GM18526 (cell line): ENCODE results near the gene PTCSC3.

Experiments
- POLR2A ChIP-seq: IDR thresholded peaks from 3 replicates; pipeline ENCODE4 v1.6.1; 2011; ENCODE audit not compliant: insufficient read length; ENCODE audit errors: extremely low read depth

PTCSC3 gene

GRCh38 chr14:36198378-36198777 lies 21.9 kb upstream of the PTCSC3 start:
- TF ChIP-seq POLR2A: no peak

DNA sequence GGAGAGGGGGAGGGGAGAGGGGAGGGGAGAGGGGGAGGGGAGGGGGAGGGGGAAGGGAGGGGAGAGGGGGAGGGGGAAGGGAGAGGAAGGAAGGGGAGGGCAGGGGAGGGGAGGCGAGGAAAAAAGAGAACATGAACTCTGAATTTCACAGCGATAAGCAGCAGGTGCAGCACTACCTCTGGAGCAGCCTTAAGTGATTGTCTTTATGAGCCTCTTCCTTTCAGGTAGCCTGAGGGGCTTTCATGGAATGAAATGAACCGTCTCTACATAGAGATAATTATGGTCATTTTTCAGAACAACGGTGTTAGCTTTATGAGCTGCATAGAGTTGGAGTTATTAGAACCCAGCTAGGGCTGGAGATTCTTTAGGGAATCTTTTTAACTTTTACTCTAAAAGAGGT lies 18.1 kb upstream of the PTCSC3 start:
- TF ChIP-seq POLR2A: no peak

GRCh38 chr14:36192530-36192929 lies 16.0 kb upstream of the PTCSC3 start:
- TF ChIP-seq POLR2A: no peak

GRCh38 chr14:36183402-36183801 lies 6.9 kb upstream of the PTCSC3 start:
- no peak for TF ChIP-seq POLR2A

DNA sequence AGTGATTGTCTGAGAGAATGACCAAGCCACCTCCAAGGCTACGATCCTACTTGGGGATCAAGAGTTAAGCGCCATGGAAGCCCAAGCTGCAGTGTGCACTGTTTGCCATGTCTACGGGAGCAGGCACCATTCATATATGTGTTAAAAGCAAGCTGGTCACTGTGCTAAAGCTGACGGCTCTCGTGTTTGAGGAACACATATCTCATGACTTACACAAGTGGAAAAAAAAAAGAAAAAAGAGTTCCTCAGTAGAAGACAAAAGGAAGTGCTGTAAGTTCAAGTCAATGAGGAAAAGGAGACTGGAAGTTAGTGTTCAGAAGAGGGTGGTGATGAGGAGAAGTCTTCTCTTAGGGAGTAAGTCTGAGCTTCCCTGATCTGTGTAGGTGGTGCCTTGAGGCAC lies 4.9 kb upstream of the PTCSC3 start:
- TF ChIP-seq POLR2A: no peak

DNA sequence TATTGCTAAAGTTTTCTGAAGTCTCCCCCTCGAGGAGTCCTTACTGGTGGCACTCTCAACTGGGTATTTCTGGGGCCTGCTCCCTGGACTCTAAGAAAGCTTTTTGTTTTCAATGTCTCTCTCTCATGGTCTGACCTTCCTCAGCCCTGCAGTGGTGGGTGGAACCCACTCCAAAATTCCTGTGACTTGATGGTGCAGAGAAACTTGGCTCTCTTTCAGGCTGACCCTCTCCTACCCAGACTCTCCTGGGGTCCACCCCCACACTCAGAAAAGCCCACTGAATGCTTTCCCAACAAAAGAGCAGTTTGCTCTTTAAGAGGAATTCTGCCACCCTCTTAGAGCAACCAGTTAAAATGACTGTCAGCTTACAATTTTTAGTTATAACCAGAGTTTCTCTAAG lies 967 bp upstream of the PTCSC3 start:
- TF ChIP-seq POLR2A: no peak

- TF ChIP-seq POLR2A: no peak
Observed at GRCh38 chr14:36174767-36175424, 1.6 kb downstream of the PTCSC3 start.

GRCh38 chr14:36173161-36173560 lies 3.4 kb downstream of the PTCSC3 start:
- TF ChIP-seq POLR2A: no peak

DNA sequence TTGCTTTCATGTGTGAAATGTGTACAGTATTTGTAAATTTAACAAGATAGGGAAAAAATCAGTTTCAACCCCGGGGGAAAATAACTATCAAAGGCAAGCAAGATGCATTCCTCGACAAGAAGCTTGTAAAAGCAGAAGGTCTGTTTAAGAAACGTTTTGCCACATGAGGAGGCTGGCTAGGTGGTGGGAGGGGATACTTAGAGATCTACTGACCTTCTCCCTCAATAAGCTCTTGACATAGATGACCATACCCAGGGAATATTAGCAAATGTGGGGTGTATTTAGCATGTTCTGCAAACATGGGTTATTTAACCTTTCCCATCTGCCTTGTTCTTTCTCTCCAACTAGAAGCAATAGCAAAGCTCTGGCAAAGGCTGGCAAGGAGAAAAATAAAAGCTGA lies 4.9 kb downstream of the PTCSC3 start:
- no peak for TF ChIP-seq POLR2A

DNA sequence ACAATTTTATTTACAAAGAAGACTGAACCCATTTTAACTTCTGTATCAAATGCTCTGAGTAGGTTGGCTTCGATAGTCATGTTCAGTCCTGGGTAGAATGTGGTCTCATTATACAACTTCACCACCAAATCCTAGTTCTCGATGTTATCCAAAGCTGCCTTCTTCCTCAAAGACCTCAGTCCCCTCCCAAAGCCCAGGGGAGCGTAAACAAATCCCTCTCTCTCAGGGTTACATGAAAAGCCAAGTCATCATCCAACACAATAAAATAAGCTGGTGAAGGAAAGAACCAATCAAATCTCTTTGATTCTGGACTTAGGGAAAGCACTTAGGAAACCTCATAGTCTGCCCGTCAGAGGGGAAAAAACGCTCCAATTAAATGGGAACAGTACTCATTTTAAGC lies 9.1 kb downstream of the PTCSC3 start:
- TF ChIP-seq POLR2A: no peak

DNA sequence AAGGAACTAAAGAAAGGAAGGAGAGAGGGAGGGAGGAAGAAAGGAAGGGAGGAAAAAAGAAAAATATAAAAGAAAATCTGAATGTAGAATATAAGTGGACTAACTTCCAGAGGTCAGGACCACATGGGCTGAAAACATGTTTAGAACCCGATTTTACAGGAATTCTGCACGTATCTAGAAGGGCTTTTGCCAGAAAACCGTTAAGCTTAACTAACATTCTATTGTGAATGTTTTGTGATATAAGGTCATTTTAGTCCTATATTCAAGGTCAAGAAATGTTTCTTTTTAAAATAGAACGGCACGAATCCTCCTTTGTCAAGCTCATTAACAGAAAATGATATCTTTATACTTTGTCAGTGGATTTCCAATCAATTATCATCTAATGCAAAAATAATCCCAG lies 13.1 kb downstream of the PTCSC3 start:
- no peak for TF ChIP-seq POLR2A

- no peak for TF ChIP-seq POLR2A
Observed at GRCh38 chr14:36162267-36162666, 14.3 kb downstream of the PTCSC3 start.

- TF ChIP-seq POLR2A: no peak
Observed at GRCh38 chr14:36161776-36162175, 14.7 kb downstream of the PTCSC3 start.

GRCh38 chr14:36151335-36151734 lies 25.2 kb downstream of the PTCSC3 start:
- no peak for TF ChIP-seq POLR2A

DNA sequence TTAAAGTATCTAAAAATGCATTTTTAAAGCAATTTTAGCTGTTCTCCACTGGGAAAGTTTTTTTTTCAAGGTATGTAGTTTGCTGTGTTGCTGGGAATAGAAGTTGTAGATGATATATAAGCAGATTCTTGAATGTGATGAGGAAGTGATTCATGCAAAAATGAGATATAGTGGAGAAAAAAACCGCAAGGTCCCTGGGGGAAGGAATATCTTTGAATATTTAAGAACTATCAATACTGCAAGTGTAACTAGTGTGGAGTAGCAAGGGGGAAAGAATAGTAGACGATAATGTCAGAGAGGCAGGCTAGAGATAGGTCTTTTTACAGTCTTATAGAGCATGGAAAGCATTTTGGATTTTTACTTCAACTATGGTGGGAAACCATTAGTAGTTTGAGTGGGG lies 42.5 kb downstream of the PTCSC3 start:
- no peak for TF ChIP-seq POLR2A

DNA sequence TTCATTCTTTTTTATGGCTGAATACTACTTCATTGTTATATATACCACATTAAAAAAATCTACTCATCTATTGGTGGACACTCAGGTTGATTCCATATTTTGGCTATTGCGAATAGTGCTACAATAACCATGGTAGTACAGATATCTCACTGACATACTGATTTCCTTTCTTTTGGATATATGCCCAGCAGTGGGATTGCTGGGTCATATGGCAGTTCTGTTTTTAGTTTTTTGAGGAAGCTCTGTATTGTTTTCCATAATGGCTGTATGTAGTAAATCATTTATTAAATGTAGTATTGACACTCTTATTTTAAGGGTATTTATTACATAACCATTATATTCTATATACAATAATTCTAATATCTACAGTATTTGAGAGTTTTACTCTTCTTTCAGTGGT lies 43.7 kb downstream of the PTCSC3 start:
- TF ChIP-seq POLR2A: no peak

- TF ChIP-seq POLR2A: no peak
Observed at GRCh38 chr14:36130186-36130585, 46.3 kb downstream of the PTCSC3 start.
